ES-I3 (cell line): ENCODE measurements around the gene TNPO3.

ENCODE experiments used
- H3K36me3 ChIP-seq: 2 replicates; pipeline ENCODE4 v1.6.1; 2013; ENCODE audit warnings: mild to moderate bottlenecking, low read length, control low read depth, moderate library complexity; ENCODE audit not compliant: insufficient read depth
- H3K4me1 ChIP-seq: 2 replicates; pipeline ENCODE4 v1.6.1; 2013; ENCODE audit warnings: mild to moderate bottlenecking, control low read depth, low read length; ENCODE audit not compliant: insufficient read depth
- H3K9ac ChIP-seq: 2 replicates; pipeline ENCODE4 v1.6.1; 2013; ENCODE audit warnings: low read depth, mild to moderate bottlenecking, low read length, moderate library complexity
- H3K9me3 ChIP-seq: 2 replicates; pipeline ENCODE4 v1.6.1; 2013; ENCODE audit warnings: mild to moderate bottlenecking, low read length, moderate library complexity; ENCODE audit not compliant: control insufficient read depth, insufficient read depth

Gene TNPO3

GRCh38 chr7:128988372-128988771, 66.5 kb downstream of the TNPO3 start:
- H3K9ac ChIP-seq, result no peak overlapping the region
- H3K4me1 ChIP-seq, result peaks cover 18% of the 10 kb centered on the region
- no peaks in the 10 kb centered on the region for H3K9me3 ChIP-seq
- H3K36me3 ChIP-seq, result peaks cover 25% of the 10 kb centered on the region

GRCh38 chr7:128986609-128987008, 68.3 kb downstream of the TNPO3 start:
- H3K4me1 ChIP-seq, result peaks cover 18% of the 10 kb centered on the region
- H3K9me3 ChIP-seq, result no peaks in the 10 kb centered on the region
- H3K36me3 ChIP-seq, result peaks cover 28% of the 10 kb centered on the region
- H3K9ac ChIP-seq, result no peak overlapping the region

DNA sequence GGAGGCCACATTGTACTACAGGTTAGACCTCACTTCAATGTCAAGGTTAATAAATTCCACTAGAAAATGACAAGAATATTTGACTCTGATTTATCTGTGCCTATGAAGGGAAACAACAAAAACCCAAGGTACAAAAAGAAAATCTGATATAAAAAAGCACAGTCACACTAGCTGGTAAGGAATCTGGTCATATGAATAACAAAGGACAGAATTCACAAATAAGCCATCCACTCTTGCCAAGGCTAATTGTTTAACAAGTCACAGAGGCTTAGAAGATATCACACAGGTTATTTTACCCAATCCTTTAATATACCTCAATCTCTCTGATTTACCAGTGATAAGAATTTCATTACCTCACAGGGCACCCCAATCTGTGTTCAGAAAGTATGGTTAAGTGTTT, 69.3 kb downstream of the TNPO3 start:
- no peak overlapping the region for H3K9ac ChIP-seq
- H3K36me3 ChIP-seq, result peaks cover 28% of the 10 kb centered on the region

GRCh38 chr7:128982105-128982504, 72.8 kb downstream of the TNPO3 start:
- H3K36me3 ChIP-seq, result peaks cover 25% of the 10 kb centered on the region
- H3K9me3 ChIP-seq, result no peaks in the 10 kb centered on the region
- no peak overlapping the region for H3K9ac ChIP-seq
- H3K4me1 ChIP-seq, result peaks cover 16% of the 10 kb centered on the region

More for the DNA sequence above, 69.3 kb downstream of the TNPO3 start:
- H3K9me3 ChIP-seq, result no peaks in the 10 kb centered on the region
- peaks cover 18% of the 10 kb centered on the region for H3K4me1 ChIP-seq

GRCh38 chr7:128974241-128974934, 80.5 kb downstream of the TNPO3 start:
- Histone ChIP-seq H3K36me3 (peaks cover 42% of the 10 kb centered on the region), H3K9me3 (no peaks in the 10 kb centered on the region), H3K9ac (no peak overlapping the region), H3K4me1 (no peaks in the 10 kb centered on the region)

DNA sequence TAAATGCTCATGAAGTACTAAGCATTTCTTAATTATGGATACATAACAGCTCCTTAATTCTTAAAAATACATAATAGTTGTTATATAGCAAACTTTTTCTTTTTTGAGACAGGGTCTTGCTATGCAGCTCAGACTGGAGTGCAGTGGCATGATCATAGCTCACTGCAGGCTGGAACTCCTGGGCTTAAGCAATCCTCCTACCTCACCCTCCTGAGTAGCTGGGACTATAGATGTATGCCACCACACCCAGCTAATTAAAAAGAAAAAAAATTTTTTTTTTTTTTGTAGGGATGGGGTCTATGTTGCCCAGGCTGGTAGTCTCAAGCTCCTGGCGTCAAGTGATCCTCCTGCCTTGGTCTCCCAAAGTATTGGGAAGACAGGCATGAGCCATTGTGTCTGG, 86.3 kb downstream of the TNPO3 start:
- Histone ChIP-seq H3K4me1 (no peaks in the 10 kb centered on the region), H3K36me3 (peaks cover 46% of the 10 kb centered on the region), H3K9ac (no peak overlapping the region), H3K9me3 (no peaks in the 10 kb centered on the region)

DNA sequence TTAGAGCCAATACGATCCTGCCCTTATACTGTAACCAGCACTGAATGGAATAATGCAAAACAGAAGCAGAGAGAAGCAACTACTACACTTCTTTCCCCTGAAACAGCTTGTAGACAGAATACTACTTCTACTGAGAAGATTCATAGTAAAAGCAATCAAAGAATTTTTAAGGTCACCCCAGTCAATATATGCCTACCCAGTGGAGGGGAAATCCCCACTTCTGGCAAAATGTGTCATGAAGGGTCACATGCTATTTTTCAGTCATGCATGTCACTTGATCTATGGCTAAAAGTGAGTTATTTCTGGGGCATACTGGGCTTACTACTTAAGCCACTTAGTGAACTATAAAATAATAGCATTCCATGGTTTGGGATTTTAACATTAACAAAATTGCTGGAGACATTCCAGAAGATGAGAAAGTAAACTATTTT, 91.6 kb downstream of the TNPO3 start:
- no peak overlapping the region for H3K9ac ChIP-seq
- no peaks in the 10 kb centered on the region for H3K9me3 ChIP-seq
- H3K36me3 ChIP-seq, result peaks cover 18% of the 10 kb centered on the region

DNA sequence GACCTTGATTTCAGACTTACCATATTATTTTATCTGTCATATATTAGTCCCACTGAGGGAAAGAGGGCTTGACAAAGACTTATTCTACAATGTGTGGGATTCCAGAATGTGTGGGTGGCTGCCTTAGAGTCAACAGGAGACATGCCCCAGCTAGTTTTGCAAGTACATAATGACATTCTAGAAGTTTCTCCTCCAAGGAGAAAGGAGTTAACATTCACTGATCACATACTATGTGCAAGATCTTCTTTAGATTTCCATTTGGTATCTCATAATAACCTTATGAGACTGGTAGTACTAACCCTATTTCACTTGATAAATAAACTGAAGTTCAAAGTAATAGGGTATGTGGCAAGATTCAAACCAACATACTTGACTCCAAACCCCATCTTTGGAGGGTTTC, 92.0 kb downstream of the TNPO3 start:
- Histone ChIP-seq H3K9me3 (no peaks in the 10 kb centered on the region), H3K9ac (no peak overlapping the region), H3K4me1 (no peaks in the 10 kb centered on the region), H3K36me3 (peaks cover 18% of the 10 kb centered on the region)

More for the DNA sequence above, 91.6 kb downstream of the TNPO3 start:
- H3K4me1 ChIP-seq, result no peaks in the 10 kb centered on the region

GRCh38 chr7:128961030-128961659, 93.8 kb downstream of the TNPO3 start:
- Histone ChIP-seq H3K9me3 (no peaks in the 10 kb centered on the region), H3K4me1 (no peaks in the 10 kb centered on the region), H3K36me3 (peaks cover 17% of the 10 kb centered on the region), H3K9ac (no peak overlapping the region)

DNA sequence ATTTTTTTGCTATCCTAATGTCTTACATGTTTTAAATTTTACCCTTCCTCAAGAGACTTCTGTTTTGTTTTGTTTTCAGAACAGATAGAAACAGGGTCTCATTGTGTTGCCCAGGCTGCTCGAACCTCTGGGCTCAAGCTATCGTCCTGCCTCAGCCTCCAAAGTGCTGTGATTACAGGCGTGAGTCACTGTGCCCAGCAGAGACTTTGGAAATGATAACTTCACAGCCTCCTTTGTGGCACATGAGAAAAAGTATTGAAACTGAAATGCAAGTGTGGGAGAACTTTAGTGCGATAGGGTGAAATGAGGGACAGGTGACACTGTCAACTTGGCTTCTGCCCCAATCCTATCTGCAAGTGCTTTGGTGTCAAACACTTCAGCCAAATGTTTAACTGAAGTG, 95.6 kb downstream of the TNPO3 start:
- H3K9me3 ChIP-seq, result no peaks in the 10 kb centered on the region
- peaks cover 6% of the 10 kb centered on the region; the same call in 1 of the 2 replicates for H3K4me1 ChIP-seq
- H3K9ac ChIP-seq, result no peak overlapping the region
- peaks cover 18% of the 10 kb centered on the region for H3K36me3 ChIP-seq

GRCh38 chr7:128955981-128956380, 98.9 kb downstream of the TNPO3 start:
- Histone ChIP-seq H3K9me3 (no peaks in the 10 kb centered on the region), H3K4me1 (peaks cover 6% of the 10 kb centered on the region; the same call in 1 of the 2 replicates), H3K9ac (no peak overlapping the region), H3K36me3 (peaks cover 24% of the 10 kb centered on the region)

GRCh38 chr7:128954830-128955802, 99.8 kb downstream of the TNPO3 start:
- peaks cover 24% of the 10 kb centered on the region for H3K36me3 ChIP-seq
- H3K9ac ChIP-seq, result no peak overlapping the region
- H3K9me3 ChIP-seq, result no peaks in the 10 kb centered on the region
- peaks cover 6% of the 10 kb centered on the region; the same call in 1 of the 2 replicates for H3K4me1 ChIP-seq

- Histone ChIP-seq H3K9ac (no peak overlapping the region), H3K9me3 (no peaks in the 10 kb centered on the region), H3K4me1 (peaks cover 6% of the 10 kb centered on the region; the same call in 1 of the 2 replicates), H3K36me3 (peaks cover 20% of the 10 kb centered on the region)
These were observed 100.8 kb downstream of the TNPO3 start for GRCh38 chr7:128954150-128954549.

GRCh38 chr7:128951296-128951695, 103.6 kb downstream of the TNPO3 start:
- H3K4me1 ChIP-seq, result peaks cover 6% of the 10 kb centered on the region; the same call in 1 of the 2 replicates
- H3K9me3 ChIP-seq, result no peaks in the 10 kb centered on the region
- peaks cover 10% of the 10 kb centered on the region for H3K36me3 ChIP-seq
- H3K9ac ChIP-seq, result no peak overlapping the region
